Prostate gland (tissue), 2 donors: ENCODE results near the gene SHC2. TPM values are rescaled to one million over a fixed set of nuclear protein-coding genes. Genes with fewer than 3 reads are reported as not detected.

Source experiments
- DNase-seq: peaks from one replicate; pipeline ENCODE4 v3.0.0-alpha.2; 2019; ENCODE audit warnings: low spot score
- H3K27ac ChIP-seq, 2 donors: fragments of 200-600 bp; sonication (generic); 2 replicates each; pipeline ENCODE4 v1.5.1; 2017 to 2019
- H3K27me3 ChIP-seq: fragments of 200-600 bp; sonication (generic); replicated peaks from 2 replicates; pipeline ENCODE4 v1.5.1; 2019; ENCODE audit not compliant: insufficient read depth
- H3K36me3 ChIP-seq, 2 donors: fragments of 200-600 bp; sonication (generic); 1 replicate in 1 of 2; 2 replicates in 1 of 2; pipeline versions ENCODE4 v1.5.1 to v1.8.1; 2017 to 2019
- H3K4me1 ChIP-seq: fragments of 200-600 bp; sonication (generic); replicated peaks from 2 replicates; pipeline ENCODE4 v1.5.1; 2019
- H3K4me3 ChIP-seq, 2 donors: fragments of 200-600 bp; sonication (generic); 2 replicates each; pipeline ENCODE4 v1.5.1; 2017 to 2019
- H3K9me3 ChIP-seq: fragments of 200-600 bp; sonication (generic); 2 replicates; pipeline ENCODE4 v1.5.1; 2017
- POLR2A ChIP-seq: fragments of 450-650 bp; IDR thresholded peaks from one replicate; pipeline ENCODE4 v1.6.1; 2016; ENCODE audit warnings: antibody characterized with exemption, mild to moderate bottlenecking
- POLR2AphosphoS5 ChIP-seq: sonication (generic); formaldehyde crosslinking; IDR thresholded peaks from one replicate; pipeline ENCODE4 v1.6.1; 2017; ENCODE audit warnings: antibody characterized with exemption
- WGBS: methylation state at CpG from one replicate; pipeline ENCODE4 v1.1.5; 2018; 5-methylcytosine and 5-hydroxymethylcytosine counted together
- intact Hi-C: fragments of 100-400 bp; cut with DNase I; formaldehyde crosslinking; loops from one replicate; pipeline ENCODE4 v1.14.2; 2022
- total RNA-seq, 2 donors: library from RNA; depleted of rRNA; stranded (reverse); fragments of >200 nt; gene quantifications; one replicate each; pipeline ENCODE4 v1.1.0, GENCODE V29; 2016
- TF ChIP-seq, protein P1 (sequence below), 4 experiments: fragments of 200-600 bp in 2 of 4; fragments of 450-650 bp in 2 of 4; sonication (generic) in 2 of 4; IDR thresholded peaks; 1 replicate in 3 of 4; 2 replicates in 1 of 4; pipeline ENCODE4 v1.5.1; 2016 to 2019; ENCODE audit warnings: antibody characterized with exemption in 4 of 4, mild to moderate bottlenecking in 2 of 4, moderate library complexity in 2 of 4

The SHC2 gene
- total RNA-seq, 2 donors from 2014 or later = 52.2 to 83.4 TPM

DNA sequence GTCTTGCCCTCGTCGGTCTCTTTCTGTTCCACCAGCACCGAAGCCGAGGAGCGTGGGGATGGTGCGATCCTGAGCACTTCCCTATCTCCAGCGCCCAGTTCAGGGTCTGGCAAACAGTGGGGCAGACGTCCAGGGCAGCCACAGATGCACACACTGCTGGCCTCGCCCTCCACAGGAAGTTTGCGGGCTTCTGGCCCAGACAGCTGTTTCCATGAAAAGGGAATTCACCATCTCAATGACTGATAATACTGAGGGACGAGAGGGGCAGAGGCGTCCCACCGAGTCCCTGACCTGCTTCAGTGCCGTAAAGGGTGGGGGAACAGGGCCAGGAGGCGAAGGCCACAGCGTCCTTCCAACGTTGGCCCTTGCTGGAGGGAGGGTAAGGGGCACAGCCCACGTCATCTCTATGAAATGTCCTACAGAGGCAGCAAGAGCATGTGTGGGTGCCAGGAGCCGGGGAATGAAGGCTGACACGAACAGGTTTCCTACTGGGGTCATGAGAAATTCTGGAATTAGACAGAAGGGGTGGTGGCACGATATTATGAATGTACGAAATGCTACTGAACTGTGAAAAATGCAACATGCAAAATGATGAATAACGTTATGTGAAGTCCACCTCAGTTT lies 19.5 kb downstream of the SHC2 start:
- no peak overlapping the region for H3K4me3 ChIP-seq
- no peak overlapping the region for H3K27ac ChIP-seq
- TF ChIP-seq POLR2AphosphoS5 (no peak), POLR2A (no peak)
- TF ChIP-seq, protein P1, sequence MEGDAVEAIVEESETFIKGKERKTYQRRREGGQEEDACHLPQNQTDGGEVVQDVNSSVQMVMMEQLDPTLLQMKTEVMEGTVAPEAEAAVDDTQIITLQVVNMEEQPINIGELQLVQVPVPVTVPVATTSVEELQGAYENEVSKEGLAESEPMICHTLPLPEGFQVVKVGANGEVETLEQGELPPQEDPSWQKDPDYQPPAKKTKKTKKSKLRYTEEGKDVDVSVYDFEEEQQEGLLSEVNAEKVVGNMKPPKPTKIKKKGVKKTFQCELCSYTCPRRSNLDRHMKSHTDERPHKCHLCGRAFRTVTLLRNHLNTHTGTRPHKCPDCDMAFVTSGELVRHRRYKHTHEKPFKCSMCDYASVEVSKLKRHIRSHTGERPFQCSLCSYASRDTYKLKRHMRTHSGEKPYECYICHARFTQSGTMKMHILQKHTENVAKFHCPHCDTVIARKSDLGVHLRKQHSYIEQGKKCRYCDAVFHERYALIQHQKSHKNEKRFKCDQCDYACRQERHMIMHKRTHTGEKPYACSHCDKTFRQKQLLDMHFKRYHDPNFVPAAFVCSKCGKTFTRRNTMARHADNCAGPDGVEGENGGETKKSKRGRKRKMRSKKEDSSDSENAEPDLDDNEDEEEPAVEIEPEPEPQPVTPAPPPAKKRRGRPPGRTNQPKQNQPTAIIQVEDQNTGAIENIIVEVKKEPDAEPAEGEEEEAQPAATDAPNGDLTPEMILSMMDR (IDR thresholded peaks at IDR 0.05) = no peak
- no peaks in the 10 kb centered on the region for H3K36me3 ChIP-seq
- no peaks in the 10 kb centered on the region for H3K9me3 ChIP-seq
- intact Hi-C loops = no loop called here
- DNase-seq = no peak
- H3K4me1 ChIP-seq = no peaks in the 10 kb centered on the region
- no peaks in the 10 kb centered on the region for H3K27me3 ChIP-seq
- WGBS = 58% methylated on average over 23 of the region's 23 CpGs

DNA sequence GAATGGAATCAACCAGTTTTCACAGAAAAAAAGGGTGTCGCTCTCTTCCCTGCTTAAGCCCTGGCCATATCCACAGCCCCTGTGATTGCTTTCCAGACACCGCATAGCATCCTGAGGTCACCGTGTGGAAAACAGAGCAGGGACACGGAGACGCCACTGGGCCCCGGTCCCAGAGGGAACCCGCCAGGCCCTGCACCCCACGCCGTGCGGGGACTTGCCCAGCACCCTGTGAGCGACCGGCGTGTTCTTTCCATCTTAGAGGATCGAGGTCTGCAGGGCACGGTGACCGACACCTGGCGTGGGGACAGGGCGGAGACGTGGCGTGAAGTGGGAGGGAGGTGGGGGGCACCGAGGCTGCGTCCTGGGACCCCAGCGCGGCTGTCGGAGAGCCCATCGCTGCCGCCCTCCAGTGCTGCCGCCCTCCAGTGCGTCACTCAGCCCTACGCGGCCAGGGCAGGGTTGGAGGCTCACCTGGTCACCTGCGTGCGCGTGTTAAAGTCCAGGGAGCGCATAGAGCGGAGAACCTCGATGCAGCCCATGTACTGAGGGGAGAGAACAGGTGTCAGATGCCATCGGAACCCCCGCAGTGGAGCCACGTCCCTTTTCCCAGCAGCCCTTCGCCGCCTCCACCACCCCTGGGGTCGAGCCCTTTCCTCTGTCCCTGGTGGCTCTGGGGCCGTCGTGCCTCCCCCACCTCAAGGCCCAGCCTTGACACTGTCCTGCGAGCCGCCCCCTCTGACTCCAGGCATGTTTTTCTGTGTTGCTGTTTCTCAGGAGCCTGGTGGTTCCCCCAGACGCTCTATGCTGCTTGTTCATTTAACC lies 20.2 kb downstream of the SHC2 start:
- no peak overlapping the region for H3K4me3 ChIP-seq
- H3K4me1 ChIP-seq = no peaks in the 10 kb centered on the region
- no peak for DNase-seq
- intact Hi-C loops = no loop called here
- no peaks in the 10 kb centered on the region for H3K36me3 ChIP-seq
- 75% methylated on average over 48 of the region's 48 CpGs for WGBS
- H3K27ac ChIP-seq = no peak overlapping the region
- TF ChIP-seq, protein P1 (IDR thresholded peaks at IDR 0.05) = no peak
- TF ChIP-seq POLR2AphosphoS5 = no peak
- no peak for TF ChIP-seq POLR2A
- no peaks in the 10 kb centered on the region for H3K9me3 ChIP-seq
- H3K27me3 ChIP-seq = no peaks in the 10 kb centered on the region

DNA sequence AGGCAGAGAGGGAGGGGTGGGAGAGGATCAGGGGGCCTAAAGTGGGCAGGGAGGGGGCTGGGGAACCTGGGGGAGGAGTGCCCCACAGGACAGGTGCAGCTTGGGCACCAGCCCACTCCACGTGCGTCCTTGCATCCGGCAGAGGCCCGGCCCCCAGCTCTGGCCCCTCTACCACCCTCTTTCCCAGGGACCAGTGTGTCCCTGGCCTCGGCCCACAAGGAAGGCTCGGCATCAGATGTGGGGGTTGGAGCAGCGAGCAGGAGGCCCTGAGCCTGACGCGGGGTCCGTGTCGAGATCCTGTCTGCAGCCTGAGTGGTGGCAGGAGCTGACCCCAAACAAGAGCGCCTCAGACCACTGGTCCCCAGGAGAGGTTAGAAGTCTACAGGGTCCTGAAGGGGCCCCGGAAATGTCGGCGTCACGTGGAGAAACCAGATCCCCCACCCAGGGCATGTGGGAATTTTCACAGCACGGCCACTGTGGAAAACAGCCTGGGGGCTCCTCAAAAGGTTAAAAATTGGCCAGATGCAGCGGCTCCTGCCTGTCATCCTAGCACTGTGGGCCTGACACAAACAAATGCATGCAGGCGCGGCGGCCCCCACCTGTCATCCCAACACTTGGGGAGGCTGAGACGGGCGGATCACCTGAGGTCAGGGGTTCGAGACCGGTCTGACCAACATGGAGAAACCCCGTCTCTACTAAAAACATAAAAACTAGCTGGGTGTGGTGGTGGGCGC lies 21.5 kb downstream of the SHC2 start:
- no peaks in the 10 kb centered on the region for H3K4me1 ChIP-seq
- DNase-seq = no peak
- no peaks in the 10 kb centered on the region for H3K9me3 ChIP-seq
- no peak overlapping the region for H3K4me3 ChIP-seq
- WGBS = 78% methylated on average over 26 of the region's 27 CpGs
- intact Hi-C loops = no loop called here
- H3K36me3 ChIP-seq = no peaks in the 10 kb centered on the region
- H3K27me3 ChIP-seq = no peaks in the 10 kb centered on the region
- TF ChIP-seq, protein P1 (IDR thresholded peaks at IDR 0.05) = no peak
- no peak for TF ChIP-seq POLR2A
- TF ChIP-seq POLR2AphosphoS5 = no peak
- no peak overlapping the region for H3K27ac ChIP-seq

DNA sequence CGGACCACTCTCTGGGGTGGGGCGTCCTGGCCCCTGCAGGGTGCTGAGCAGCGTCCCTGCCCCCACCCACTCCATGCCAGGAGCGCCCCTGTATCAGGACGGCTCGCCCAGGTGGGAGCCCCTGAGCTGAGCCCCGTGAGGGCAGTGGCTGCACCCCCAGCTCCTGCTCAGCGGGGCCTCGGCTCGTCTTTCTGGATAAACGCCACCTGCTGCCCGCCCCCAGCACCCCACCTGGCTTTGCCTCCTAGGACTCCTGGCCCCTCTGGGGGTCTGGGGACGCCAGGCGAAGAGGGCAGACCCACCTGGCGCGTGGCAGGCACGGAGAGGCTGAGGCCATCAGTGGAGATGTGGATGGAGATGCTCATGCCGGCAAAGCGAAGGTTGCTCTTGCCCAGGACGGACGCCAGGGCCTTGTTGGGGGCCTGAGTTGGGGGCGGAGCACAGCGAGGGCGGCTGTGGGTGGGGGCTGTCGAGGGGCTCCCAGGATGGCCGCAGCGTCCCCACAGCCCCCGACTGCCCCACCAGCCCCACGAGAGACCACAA lies 22.3 kb downstream of the SHC2 start:
- Histone ChIP-seq H3K36me3 (no peaks in the 10 kb centered on the region), H3K4me1 (no peaks in the 10 kb centered on the region), H3K4me3 (no peak overlapping the region), H3K27ac (no peak overlapping the region), H3K9me3 (no peaks in the 10 kb centered on the region), H3K27me3 (no peaks in the 10 kb centered on the region)
- DNase-seq = no peak
- 58% methylated on average over 22 of the region's 29 CpGs for WGBS
- TF ChIP-seq POLR2AphosphoS5 (no peak), POLR2A (no peak)
- TF ChIP-seq, protein P1 (IDR thresholded peaks at IDR 0.05) = no peak
- intact Hi-C loops = no loop called here
